ENCODE data around the gene NOM1.
"Not testable (repeated sequence)": the region's sequence is repeated elsewhere in the genome, so short reads cannot be mapped to it uniquely, and the experiment has no call there.

The NOM1 gene

GRCh38 chr7:156941393-156942182, 7.9 kb upstream of the NOM1 start:
- no peak for DNase-seq

DNA sequence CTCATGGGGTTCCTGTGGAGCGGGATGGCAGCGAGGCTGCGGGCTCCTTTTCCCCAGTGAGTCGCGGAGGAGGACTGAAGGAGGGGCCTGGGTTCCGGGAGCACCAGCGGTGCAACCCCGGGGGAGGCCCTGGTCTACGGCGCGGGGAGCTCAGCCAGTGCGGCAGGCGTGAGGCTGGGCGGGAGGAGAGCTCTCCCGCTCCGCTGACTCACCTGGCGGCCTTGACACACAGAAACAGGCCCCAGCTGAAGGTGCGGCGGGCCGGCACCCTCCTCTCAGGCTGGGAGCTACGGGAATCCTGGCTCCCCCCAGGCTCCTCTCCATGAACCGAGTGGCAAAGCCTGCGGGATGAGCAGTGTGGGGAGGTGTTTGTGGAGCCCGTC, 6.8 kb upstream of the NOM1 start:
- no peak for DNase-seq

GRCh38 chr7:156943091-156944041, 6.1 kb upstream of the NOM1 start:
- no peak for DNase-seq

GRCh38 chr7:156944876-156945275, 4.6 kb upstream of the NOM1 start:
- DNase-seq, result no peak

- no peak for DNase-seq
Observed at GRCh38 chr7:156947120-156947843, 2.2 kb upstream of the NOM1 start.

GRCh38 chr7:156948361-156948760, 1.2 kb upstream of the NOM1 start:
- DNase-seq, result no peak

DNA sequence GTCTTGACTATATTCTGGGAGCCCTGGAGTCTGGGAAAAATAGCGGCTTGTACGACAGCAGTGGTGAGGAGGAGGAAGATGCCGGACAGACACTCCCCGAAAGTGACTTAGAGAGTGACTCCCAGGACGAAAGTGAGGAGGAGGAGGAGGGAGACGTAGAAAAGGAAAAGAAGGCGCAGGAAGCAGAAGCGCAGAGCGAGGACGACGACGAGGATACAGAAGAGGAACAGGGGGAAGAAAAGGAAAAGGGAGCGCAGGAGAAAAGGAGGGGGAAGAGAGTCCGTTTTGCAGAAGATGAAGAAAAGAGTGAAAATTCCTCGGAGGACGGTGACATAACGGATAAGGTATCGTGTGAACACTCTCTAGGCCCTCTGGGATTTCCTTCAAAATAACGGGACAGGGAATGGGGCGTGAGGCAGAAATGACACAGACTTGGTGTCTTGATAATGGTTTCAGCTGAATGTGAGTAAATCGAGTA, 908 bp downstream of the NOM1 start:
- DNase-seq, result no peak

DNA sequence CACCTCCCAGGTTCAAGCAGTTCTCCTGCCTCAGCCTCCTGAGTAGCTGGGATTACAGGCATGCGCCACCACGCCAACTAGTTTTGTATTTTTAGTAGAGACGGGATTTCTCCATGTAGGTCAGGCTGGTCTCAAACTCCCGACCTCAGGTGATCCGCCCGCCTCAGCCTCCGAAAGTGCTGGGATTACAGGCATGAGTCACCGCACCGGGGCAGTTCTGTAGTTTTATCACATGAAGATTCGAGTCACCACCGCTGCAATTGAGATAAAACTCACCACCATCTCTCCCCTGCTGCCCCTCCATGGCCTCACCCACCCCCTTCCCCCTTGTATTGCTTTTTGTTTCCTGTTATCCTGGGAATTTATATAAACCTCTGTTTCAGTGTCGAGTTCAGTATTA, 3.7 kb downstream of the NOM1 start:
- not testable (repeated sequence) for DNase-seq

- no peak for DNase-seq
Observed at GRCh38 chr7:156954941-156955340, 5.4 kb downstream of the NOM1 start.

- no peak for DNase-seq
Observed at GRCh38 chr7:156956727-156957126, 7.2 kb downstream of the NOM1 start.

DNA sequence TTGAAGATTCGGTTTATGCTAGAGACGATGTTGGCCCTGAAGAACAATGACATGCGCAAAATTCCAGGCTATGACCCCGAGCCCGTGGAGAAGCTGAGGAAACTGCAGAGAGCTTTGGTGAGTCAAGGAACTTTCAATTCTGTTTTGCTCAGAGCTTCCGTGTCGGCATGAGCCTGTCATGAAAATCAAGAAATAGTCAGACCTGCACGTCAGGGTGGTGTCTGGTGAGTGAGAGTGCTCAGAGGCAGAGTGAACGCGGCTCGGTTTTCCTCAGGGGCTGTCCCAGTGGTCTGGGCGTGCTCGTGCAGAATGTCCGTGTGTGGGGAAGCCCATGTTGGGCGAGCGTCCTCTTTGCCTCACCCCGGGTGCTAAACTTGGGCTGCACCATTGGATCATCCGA, 12.6 kb downstream of the NOM1 start:
- DNase-seq, result no peak

- no peak for DNase-seq
Observed at GRCh38 chr7:156962897-156963296, 13.4 kb downstream of the NOM1 start.

DNA sequence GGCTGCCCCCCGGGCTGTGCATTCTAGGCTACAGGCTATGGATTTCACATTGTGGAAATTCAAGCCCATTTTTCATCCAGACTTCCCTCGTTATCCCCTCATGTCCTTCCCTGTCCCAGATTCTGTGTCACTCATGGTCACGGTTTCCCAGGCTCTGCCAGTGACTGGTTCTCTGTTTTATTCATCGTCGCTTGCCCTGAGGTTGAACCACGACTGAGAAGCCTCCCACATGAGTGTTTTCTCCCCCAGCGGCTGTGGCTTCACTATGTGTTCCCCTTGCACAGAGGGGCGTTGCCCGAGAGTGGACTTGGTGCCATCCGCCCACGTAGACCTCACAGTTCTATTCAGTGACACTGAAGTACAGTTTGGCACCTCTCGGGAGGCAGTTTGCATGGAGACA, 14.0 kb downstream of the NOM1 start:
- DNase-seq, result peak; percentile 33

DNA sequence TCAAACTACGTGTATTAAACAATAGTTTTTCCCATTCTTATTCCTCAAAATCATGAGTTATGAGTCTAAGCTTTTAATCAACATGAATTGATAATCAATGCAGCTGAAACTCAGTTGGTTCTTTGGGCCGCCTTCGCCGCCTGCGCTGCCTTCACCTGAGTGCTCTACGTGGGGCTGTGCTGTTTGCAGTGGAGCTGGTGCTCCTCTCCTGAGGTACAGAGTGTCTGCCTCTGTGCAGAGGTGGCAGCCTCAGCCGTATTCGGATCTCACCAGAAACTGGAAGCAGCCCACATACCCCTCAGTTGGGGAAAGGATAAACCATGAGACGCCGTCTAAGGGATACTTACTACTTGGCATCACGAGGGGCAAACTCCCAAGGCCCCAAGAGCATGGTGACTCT, 15.5 kb downstream of the NOM1 start:
- DNase-seq, result no peak

DNA sequence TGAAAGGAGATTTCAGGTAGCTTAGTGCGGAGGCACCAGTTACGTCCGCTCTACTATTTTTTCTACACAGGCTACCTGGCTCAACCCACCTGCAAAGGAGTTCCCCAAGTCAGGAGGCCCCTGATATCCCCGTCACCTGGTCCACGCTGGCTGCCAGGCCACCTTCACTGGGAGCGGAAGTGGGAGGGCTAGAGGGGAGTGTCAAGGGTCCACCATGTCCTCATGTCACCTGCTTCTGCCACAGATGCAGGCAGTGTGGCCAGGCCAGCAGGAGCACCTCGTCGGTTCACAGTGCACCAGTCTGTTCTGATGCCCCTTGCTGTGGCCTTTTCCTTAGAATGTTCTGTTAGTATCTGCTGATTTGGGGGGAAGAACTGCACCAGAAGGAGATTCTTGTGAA, 16.9 kb downstream of the NOM1 start:
- DNase-seq, result no peak

DNA sequence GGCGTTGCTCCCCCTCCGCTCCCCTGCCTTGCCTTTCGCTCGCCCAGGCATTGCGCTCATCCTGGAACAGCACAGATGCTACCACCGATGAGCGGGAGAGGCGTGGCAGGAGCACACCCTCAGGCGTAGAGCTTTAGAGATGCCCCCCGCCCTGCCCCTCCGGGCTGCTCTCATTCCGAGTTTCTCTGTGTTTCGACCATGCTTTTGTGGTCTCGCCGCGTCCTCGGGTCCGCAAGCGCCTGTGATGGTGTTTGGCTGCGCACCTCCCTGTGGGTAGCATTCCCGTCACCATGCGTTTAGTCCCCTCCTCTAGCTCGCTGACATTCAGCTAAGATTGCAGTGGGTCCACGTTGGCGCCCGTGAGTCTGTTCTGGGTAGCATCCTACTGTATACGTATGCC, 18.7 kb downstream of the NOM1 start:
- no peak for DNase-seq

DNA sequence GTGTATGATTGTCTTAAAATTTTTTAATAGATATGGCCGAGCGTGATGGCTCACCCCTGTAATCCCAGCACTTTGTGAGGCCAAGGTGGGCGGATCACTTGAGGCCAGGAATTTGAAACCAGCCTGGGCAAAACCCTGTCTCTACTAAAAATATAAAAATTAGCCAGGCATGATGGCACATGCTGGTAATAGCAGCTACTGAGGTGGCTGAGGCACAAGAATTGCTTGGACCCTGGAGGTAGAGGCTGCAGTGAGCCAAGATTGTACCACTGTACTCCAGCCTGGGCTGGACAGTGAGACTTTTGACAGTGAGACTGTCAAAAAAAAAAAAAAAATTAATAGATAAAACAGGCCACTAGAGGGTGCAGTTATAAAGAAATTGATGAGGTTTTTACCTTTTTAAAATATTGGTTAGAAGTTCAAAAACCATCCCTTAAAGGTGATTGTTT, 20.5 kb downstream of the NOM1 start:
- no peak for DNase-seq

- DNase-seq, result no peak
Observed at GRCh38 chr7:156975620-156976019, 26.1 kb downstream of the NOM1 start.

GRCh38 chr7:156979007-156979606, 29.6 kb downstream of the NOM1 start:
- DNase-seq, result no peak

DNA sequence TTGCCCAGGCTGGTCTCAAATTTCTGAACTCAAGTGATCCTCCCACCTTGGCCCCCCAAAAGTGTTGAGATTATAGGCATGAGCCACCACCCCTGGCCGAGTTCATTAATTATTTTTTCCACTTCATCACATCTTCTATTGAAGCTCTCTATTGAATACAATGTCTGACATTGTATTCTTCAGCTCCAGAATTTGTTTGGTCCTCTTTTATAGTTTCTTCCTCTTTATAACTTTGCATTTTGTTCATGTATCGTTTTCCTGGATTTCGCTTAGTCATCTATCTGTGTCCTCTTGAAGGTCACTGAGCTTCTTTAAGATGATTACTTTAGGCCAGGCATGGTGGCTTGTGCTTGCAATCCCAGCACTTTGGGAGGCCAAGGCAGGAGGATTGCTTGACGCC, 30.2 kb downstream of the NOM1 start:
- DNase-seq, result no peak

DNA sequence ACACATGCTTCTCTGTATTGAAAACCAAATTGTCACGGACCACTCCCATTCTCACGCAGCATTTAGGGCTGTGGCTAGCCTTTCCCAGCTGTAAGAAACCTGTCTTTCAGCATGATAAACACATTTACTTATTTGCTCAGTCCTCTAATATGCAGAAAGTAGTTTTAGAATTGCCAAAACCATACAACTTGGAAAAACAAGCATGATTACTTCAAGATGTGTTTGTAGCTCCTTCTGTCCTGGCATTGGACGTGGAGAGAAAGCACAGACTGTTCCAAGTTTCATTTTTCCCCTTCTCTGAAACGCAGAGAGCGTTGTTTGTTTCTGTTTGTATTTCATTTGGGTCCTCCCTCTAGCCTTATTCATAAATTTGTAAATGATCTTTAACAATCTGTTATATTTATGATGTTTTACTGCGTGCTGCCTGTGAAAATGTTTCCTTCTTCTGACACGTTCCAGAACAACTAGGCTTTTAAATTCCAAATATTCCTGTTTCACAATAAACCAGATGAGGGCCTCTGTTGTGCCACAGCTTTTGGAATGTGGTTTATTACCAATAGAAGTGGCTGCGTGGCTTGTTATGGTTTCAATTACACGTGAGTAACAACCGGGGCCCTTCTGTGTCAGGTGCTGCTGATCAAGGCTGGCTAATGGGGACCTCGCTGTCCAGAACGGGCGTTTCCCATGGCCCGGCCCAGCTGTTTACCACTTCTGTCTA, 34.8 kb downstream of the NOM1 start:
- DNase-seq, result no peak
